Measurements from ENCODE around the gene TPTE2. TPM values are rescaled to one million over a fixed set of nuclear protein-coding genes. Genes with fewer than 3 reads are reported as not detected.

TPTE2 gene
- total and polyA plus RNA-seq, 2 of the 4 experiments (the other 2 are of a cell fraction), result not detected

GRCh38 chr13:19567820-19568534, 6.6 kb upstream of the TPTE2 start:
- Histone ChIP-seq H3K23ac (ENCODE audit: low read depth, low read length) (no peak overlapping the region), H2AK9ac (replicated peaks; ENCODE audit: low read depth, low read length, poor library complexity) (no peak overlapping the region), H3K9ac (ENCODE audit: low read depth, low read length) (no peak overlapping the region), H3K18ac (ENCODE audit: low read depth, low read length) (no peak overlapping the region), H3K27ac (ENCODE audit: insufficient read depth, low read length) (no peak overlapping the region), H3K56ac (ENCODE audit: extremely low read depth, insufficient read depth, low read length) (no peak overlapping the region), H2BK120ac (ENCODE audit: low read depth, low read length) (no peak overlapping the region), H3K9me1 (ENCODE audit: insufficient read depth, low read length) (no peaks in the 10 kb centered on the region), H2AK5ac (ENCODE audit: low read depth, low read length) (no peak overlapping the region), H4K5ac (ENCODE audit: low read depth, low read length) (no peak overlapping the region), H3K9me3 (ENCODE audit: control insufficient read depth, insufficient read depth, low read length) (no peaks in the 10 kb centered on the region), H3K36me3 (ENCODE audit: control insufficient read depth, insufficient read depth, low read length) (no peaks in the 10 kb centered on the region), H4K20me1 (ENCODE audit: insufficient read depth, low read length) (no peaks in the 10 kb centered on the region), H2AFZ (replicated peaks; ENCODE audit: low read length, poor library complexity) (no peak overlapping the region), H3K27me3 (ENCODE audit: control insufficient read depth, insufficient read depth, low read length) (no peaks in the 10 kb centered on the region), H3K14ac (replicated peaks; ENCODE audit: low read depth, low read length) (no peak overlapping the region), H4K8ac (ENCODE audit: low read depth in 2 of 2, low read length in 2 of 2) (no peak overlapping the region), H2BK20ac (ENCODE audit: low read depth, low read length) (no peak overlapping the region), H2BK5ac (ENCODE audit: low read depth, low read length, poor library complexity, severe bottlenecking) (no peak overlapping the region), H3K79me1 (ENCODE audit: low read depth in 1 of 2, low read length in 2 of 2) (no peaks in the 10 kb centered on the region), H4K91ac (ENCODE audit: insufficient read depth, low read depth, low read length) (no peak overlapping the region), H3K4me3 (ENCODE audit: insufficient read depth, low read depth, low read length) (no peak overlapping the region), H3K4me1 (ENCODE audit: control insufficient read depth, insufficient read depth, low read length) (no peaks in the 10 kb centered on the region), H2BK15ac (ENCODE audit: low read depth, low read length) (no peak overlapping the region), H3K4me2 (ENCODE audit: low read depth, low read length) (no peak overlapping the region), H3K4ac (ENCODE audit: low read depth, low read length) (no peak overlapping the region)
- ATAC-seq (ENCODE audit: low read depth) (no peak), DNase-seq (no peak)
- CTCF ChIA-PET, result no interaction called here
- POLR2A ChIA-PET (ENCODE audit: unreplicated experiment), result no interaction called here
- no peak for TF ChIP-seq MXI1 (IDR thresholded peaks at IDR 0.05; ENCODE audit: borderline replicate concordance, low read depth, low read length)
- no peak for TF ChIP-seq BHLHE40 (IDR thresholded peaks at IDR 0.05; ENCODE audit: low read depth, low read length)
- TF ChIP-seq, protein P1, sequence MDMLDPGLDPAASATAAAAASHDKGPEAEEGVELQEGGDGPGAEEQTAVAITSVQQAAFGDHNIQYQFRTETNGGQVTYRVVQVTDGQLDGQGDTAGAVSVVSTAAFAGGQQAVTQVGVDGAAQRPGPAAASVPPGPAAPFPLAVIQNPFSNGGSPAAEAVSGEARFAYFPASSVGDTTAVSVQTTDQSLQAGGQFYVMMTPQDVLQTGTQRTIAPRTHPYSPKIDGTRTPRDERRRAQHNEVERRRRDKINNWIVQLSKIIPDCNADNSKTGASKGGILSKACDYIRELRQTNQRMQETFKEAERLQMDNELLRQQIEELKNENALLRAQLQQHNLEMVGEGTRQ (IDR thresholded peaks at IDR 0.05; ENCODE audit: low read depth, low read length), result no peak
- no peak for TF ChIP-seq NFE2L2 (IDR thresholded peaks at IDR 0.05; ENCODE audit: low read depth, low read length)
- no peak for TF ChIP-seq MAFK (IDR thresholded peaks at IDR 0.05; ENCODE audit: low read depth, low read length)
- no peak for TF ChIP-seq CEBPB (IDR thresholded peaks at IDR 0.05; ENCODE audit: low read depth, low read length)
- TF ChIP-seq POLR2A (IDR thresholded peaks at IDR 0.05; ENCODE audit: low read depth, low read length), result no peak
- no peak for TF ChIP-seq FOS (IDR thresholded peaks at IDR 0.05; ENCODE audit: low read depth, low read length)
- no peak for TF ChIP-seq SMC3 (IDR thresholded peaks at IDR 0.05; ENCODE audit: low read depth, low read length)
- no peak for TF ChIP-seq CHD1 (IDR thresholded peaks at IDR 0.05; ENCODE audit: low read depth, low read length)
- no peak for TF ChIP-seq RFX5 (IDR thresholded peaks at IDR 0.05; ENCODE audit: low read depth, low read length)
- TF ChIP-seq RAD21 (IDR thresholded peaks at IDR 0.05; ENCODE audit: low read length), result no peak
- no CpG with 5 or more reads among the region's 1 CpG for WGBS, 2 experiments (ENCODE audit: extremely low coverage in 2 of 2, insufficient read length in 1 of 2)
- in situ Hi-C loops (cut with MboI; ENCODE audit: low sequenced_read_pairs), result loop anchor here (10.0 kb wide), 1 partner anchor 57 kb away; no protein-coding TSS in a partner anchor
- intact Hi-C loops (cut with micrococcal nuclease), result no loop called here
- no TSS peak for BruUV-seq (replicated peaks)
- dilution Hi-C loops (cut with HindIII; ENCODE audit: low sequenced_read_pairs, unreplicated experiment), result no loop called here

Measured in IMR-90 (cell line).